CD4-positive, alpha-beta T cell (primary cell): ENCODE results near the gene GTF2H2. TPM values are rescaled to one million over a fixed set of nuclear protein-coding genes. Genes with fewer than 3 reads are reported as not detected.
"Not testable (repeated sequence)": the region's sequence is repeated elsewhere in the genome, so short reads cannot be mapped to it uniquely, and the experiment has no call there.

Experiments used
- ATAC-seq: fragments of 200-7000 bp; cut with Tn5 transposase; one replicate; pipeline ENCODE4 v1.10.0; 2022; ENCODE audit warnings: mild to moderate bottlenecking; ENCODE audit not compliant: poor library complexity
- CTCF ChIA-PET: fragments of 350-600 bp; sonication (Branson Sonifier 250); formaldehyde crosslinking; loops from one replicate; lab custom pipeline; 2021; ENCODE audit warnings: antibody characterized with exemption, inconsistent platforms; lab: Charles Lee
- POLR2A ChIA-PET: fragments of 350-600 bp; sonication (Branson Sonifier 250); formaldehyde crosslinking; loops from one replicate; lab custom pipeline; 2021; ENCODE audit warnings: antibody characterized with exemption, inconsistent platforms; lab: Charles Lee
- DNase-seq, 14 experiments: peaks; one replicate each; pipeline ENCODE4 v3.0.0-alpha.2; 2013 to 2020; ENCODE audit warnings: mixed read lengths in 2 of 14
- H3K27ac ChIP-seq, 2 donors: one replicate each; pipeline versions ENCODE4 v1.5.1 to v1.7.0; 2013; ENCODE audit warnings: low read length in 2 of 2, low read depth in 1 of 2, mild to moderate bottlenecking in 1 of 2
- H3K27me3 ChIP-seq, 2 experiments: 1 replicate in 1 of 2; 2 replicates in 1 of 2; pipeline versions ENCODE4 v1.6.1 to v1.7.0; 2013; ENCODE audit warnings: low read length in 2 of 2, control low read depth in 1 of 2, mild to moderate bottlenecking in 1 of 2, moderate library complexity in 1 of 2; ENCODE audit not compliant: insufficient read depth in 2 of 2, control insufficient read depth in 1 of 2
- H3K36me3 ChIP-seq: one replicate; pipeline ENCODE4 v1.6.1; 2013; ENCODE audit warnings: low read length, control low read depth; ENCODE audit not compliant: insufficient read depth
- H3K4me1 ChIP-seq: one replicate; pipeline ENCODE4 v1.6.1; 2013; ENCODE audit warnings: low read length, control low read depth; ENCODE audit not compliant: insufficient read depth
- H3K4me3 ChIP-seq: one replicate; pipeline ENCODE4 v1.5.1; 2013; ENCODE audit warnings: mild to moderate bottlenecking, low read length, moderate library complexity
- H3K9me3 ChIP-seq, 2 experiments: 1 replicate in 1 of 2; 2 replicates in 1 of 2; pipeline versions ENCODE4 v1.6.1 to v1.7.0; 2013; ENCODE audit warnings: low read length in 2 of 2, mild to moderate bottlenecking in 2 of 2, control low read depth in 1 of 2, moderate library complexity in 1 of 2; ENCODE audit not compliant: control insufficient read depth in 1 of 2, insufficient read depth in 1 of 2
- H3K27ac Mint-ChIP-seq: one replicate; pipeline ENCODE4 v1.8.0; 2020; ENCODE audit warnings: mixed read lengths
- H3K27me3 Mint-ChIP-seq: one replicate; pipeline ENCODE4 v1.8.0; 2021; ENCODE audit warnings: mixed read lengths
- H3K36me3 Mint-ChIP-seq: one replicate; pipeline ENCODE4 v1.8.0; 2021; ENCODE audit warnings: low read depth, mixed read lengths
- H3K4me1 Mint-ChIP-seq: one replicate; pipeline ENCODE4 v1.8.0; 2021; ENCODE audit warnings: low read depth, mixed read lengths
- H3K4me3 Mint-ChIP-seq: one replicate; pipeline ENCODE4 v1.8.0; 2020; ENCODE audit warnings: mild to moderate bottlenecking, mixed read lengths
- H3K9me3 Mint-ChIP-seq: one replicate; pipeline ENCODE4 v1.8.0; 2020; ENCODE audit warnings: mixed read lengths
- intact Hi-C, 2 experiments: fragments of 100-400 bp; cut with DNase I in 1 of 2; cut with micrococcal nuclease in 1 of 2; formaldehyde crosslinking; loops; one replicate each; pipeline versions ENCODE4 v1.15.1 to v1.9.0; 2023 to 2025; cut with DNase I, micrococcal nuclease
- total RNA-seq, 174 experiments: library from RNA in 2 of 174; stranded (reverse) in 2 of 174; gene quantifications; one replicate each; pipeline ENCODE4 v1.2.3 and lab custom pipeline; 2021 to 2026

Gene GTF2H2
- total RNA-seq, 2 experiments from 2014 or later = 7.2 to 7.9 TPM

DNA sequence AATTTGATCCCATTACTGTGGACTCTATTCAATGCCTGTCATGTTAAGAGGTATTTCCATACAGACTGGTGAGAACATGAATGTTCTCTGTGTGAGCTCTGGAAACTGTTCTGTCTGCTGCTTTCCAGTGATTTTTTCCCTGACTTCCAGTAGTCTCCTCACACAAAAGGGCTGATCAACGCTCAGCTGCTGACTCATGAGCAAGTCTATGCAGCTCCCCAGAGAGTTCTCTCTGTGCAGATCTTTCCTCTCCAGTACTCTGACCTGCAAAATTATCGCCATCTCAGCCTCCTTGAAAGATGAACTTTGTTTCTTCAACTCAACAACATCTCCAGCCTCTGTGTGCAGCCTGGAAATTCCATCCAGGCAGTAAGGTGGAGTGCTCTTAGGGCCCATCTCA lies 23.3 kb downstream of the GTF2H2 start:
- H3K27ac ChIP-seq, H3K36me3 ChIP-seq, H3K9me3 ChIP-seq, POLR2A ChIA-PET, H3K4me3 Mint-ChIP-seq, H3K9me3 Mint-ChIP-seq, CTCF ChIA-PET, H3K27ac Mint-ChIP-seq, H3K4me1 ChIP-seq, ATAC-seq, DNase-seq, H3K27me3 Mint-ChIP-seq, H3K36me3 Mint-ChIP-seq, H3K27me3 ChIP-seq, H3K4me3 ChIP-seq, H3K4me1 Mint-ChIP-seq, intact Hi-C loops: not testable (repeated sequence)

DNA sequence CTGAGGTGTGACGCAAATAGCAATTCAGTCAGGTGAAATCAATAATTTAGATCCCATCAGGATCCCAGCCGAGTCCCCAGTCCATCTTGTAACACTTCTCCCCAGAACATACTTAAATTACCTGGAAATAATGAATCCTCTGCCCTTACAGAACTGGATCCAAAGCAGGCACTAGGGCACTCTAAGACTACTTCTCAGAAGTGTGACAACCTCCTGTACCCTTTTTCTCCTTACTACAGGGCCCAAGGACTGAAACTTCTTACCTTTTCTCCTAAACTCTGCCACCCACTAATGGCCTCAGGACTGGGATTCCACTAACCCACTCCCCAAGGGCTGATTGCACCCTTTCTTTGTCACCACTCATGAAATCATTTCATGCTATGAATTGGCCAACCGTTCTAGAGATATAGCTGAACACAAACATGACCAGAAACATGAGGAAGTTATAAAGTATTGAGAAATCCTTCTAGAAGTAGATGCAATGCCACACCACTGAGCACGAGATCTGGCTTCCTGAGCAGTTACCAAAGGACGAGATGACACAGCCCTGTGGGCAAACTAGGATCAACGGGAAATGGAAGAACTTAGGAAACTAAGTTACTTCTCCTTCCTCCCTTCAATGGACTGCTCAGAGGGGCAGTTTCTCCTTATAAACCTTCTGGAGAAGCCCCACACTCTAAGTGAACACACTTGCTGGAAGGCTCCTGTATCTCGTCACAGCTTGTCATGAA lies 36.3 kb downstream of the GTF2H2 start:
- POLR2A ChIA-PET, H3K27ac Mint-ChIP-seq, H3K4me3 ChIP-seq, H3K27me3 Mint-ChIP-seq, H3K9me3 ChIP-seq, H3K36me3 ChIP-seq, H3K4me3 Mint-ChIP-seq, H3K4me1 ChIP-seq, CTCF ChIA-PET, ATAC-seq, H3K27ac ChIP-seq, H3K9me3 Mint-ChIP-seq, H3K4me1 Mint-ChIP-seq, H3K36me3 Mint-ChIP-seq, H3K27me3 ChIP-seq, DNase-seq, intact Hi-C loops: not testable (repeated sequence)

DNA sequence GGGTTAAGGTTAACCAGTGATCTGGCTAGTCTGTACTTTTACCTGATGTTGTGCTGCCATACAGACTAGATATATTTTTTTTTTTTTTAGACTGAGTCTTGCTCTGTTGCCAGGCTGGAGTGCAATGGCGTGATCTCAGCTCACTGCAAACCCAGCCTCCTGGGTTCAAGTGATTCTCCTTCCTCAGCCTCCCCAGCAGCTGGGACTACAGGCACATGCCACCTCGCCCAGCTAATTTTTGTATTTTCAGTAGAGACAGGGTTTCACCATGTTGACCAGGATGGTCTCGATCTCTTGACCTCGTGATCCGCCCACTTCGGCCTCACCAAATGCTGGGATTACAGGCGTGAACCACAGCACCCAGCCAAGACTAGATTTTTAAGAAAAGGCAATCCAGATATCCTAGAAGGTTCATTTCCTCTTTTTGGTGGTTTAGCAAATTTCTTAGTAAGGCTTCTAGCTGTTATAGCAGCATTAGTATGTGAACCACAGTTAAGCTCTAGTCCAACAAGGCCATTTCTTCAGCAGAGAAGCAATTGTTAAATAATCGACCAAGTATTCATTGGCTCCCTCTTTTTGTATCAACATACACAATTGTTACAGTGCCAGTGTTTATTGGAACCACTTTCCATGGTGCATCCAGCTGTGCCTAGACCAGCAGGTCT lies 42.1 kb downstream of the GTF2H2 start, which contains the start of gene NAIP:
TSS of gene NAIP (minus strand) at position 51 of the 665 bp plus-strand sequence. CDS start 12,424 bp downstream, outside the sequence.
- H3K27me3 Mint-ChIP-seq, H3K4me3 Mint-ChIP-seq, ATAC-seq, H3K27ac Mint-ChIP-seq, intact Hi-C loops, H3K27me3 ChIP-seq, H3K4me3 ChIP-seq, CTCF ChIA-PET, POLR2A ChIA-PET, H3K9me3 Mint-ChIP-seq, DNase-seq, H3K36me3 ChIP-seq, H3K36me3 Mint-ChIP-seq, H3K9me3 ChIP-seq, H3K4me1 Mint-ChIP-seq, H3K4me1 ChIP-seq, H3K27ac ChIP-seq: not testable (repeated sequence)

DNA sequence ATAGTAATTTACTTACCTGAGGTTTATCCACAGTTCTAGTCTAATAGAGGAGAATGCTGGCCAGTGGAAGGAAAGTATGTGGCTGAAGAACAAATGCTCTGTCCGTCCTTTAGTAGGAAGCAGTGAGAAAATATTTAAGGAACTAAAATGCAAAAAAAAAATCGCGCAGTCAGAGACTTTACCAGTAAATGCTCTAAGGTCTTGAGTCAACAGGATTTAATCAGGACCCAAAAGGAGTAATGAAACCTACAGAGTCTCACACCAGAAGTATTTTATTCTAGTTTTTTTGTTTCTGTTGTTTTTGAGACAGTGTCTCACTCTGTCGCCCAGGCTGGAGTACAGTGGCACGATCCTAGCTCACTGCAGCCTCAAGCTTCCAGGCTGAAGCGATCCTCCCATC lies 46.8 kb downstream of the GTF2H2 start:
- intact Hi-C loops, H3K36me3 Mint-ChIP-seq, CTCF ChIA-PET, H3K27ac Mint-ChIP-seq, H3K27me3 Mint-ChIP-seq, H3K4me1 Mint-ChIP-seq, H3K9me3 Mint-ChIP-seq, H3K4me3 ChIP-seq, H3K27ac ChIP-seq, ATAC-seq, POLR2A ChIA-PET, H3K4me3 Mint-ChIP-seq, DNase-seq, H3K4me1 ChIP-seq, H3K36me3 ChIP-seq, H3K27me3 ChIP-seq, H3K9me3 ChIP-seq: not testable (repeated sequence)

DNA sequence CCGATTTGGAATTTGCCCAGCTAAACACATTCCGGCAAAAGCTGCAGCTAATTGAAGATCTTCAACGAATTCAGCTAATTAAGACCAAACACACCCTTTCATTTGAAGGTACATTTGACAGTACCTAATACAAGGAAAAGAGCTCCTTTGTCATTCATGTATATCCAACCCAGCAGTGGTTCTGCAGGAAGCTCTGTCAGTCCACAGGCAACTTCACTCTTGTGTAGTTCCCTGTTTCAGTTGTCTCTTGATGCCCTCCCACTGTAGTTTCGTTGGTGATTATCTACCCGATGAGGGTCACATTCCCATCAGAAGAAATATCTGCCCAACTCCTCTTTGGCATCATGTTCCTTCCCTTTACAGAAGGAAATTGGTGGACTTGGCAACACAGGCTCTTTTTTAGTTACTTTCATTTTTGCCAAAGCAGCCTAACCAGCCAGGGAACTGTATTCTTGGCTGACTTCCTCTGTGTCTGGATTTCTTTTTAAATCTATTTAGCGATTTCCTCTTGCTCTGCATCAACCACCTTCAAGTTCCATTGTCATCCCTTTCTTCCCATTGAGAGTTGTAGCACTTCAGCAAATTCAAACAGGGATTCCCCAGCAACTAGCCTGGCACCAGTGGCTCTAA lies 49.0 kb downstream of the GTF2H2 start:
- H3K27me3 Mint-ChIP-seq, H3K36me3 ChIP-seq, H3K4me3 Mint-ChIP-seq, H3K4me1 Mint-ChIP-seq, H3K27me3 ChIP-seq, H3K9me3 ChIP-seq, H3K27ac Mint-ChIP-seq, H3K9me3 Mint-ChIP-seq, H3K4me1 ChIP-seq, ATAC-seq, intact Hi-C loops, DNase-seq, H3K36me3 Mint-ChIP-seq, H3K4me3 ChIP-seq, POLR2A ChIA-PET, H3K27ac ChIP-seq, CTCF ChIA-PET: not testable (repeated sequence)
